Astrocyte (in vitro differentiated cells and primary cell): ENCODE measurements around the gene GRID2.

ENCODE experiments used
- EZH2 ChIP-seq: IDR thresholded peaks from 2 replicates; pipeline ENCODE4 v1.6.1; 2012; ENCODE audit warnings: mild to moderate bottlenecking, low read length, inconsistent platforms; ENCODE audit not compliant: insufficient read depth
- TF ChIP-seq, protein P1 (sequence below): IDR thresholded peaks from 2 replicates; pipeline ENCODE4 v1.5.1; 2011; ENCODE audit warnings: low read depth, mild to moderate bottlenecking, inconsistent platforms, low read length, moderate library complexity; ENCODE audit not compliant: insufficient read depth

DNA sequence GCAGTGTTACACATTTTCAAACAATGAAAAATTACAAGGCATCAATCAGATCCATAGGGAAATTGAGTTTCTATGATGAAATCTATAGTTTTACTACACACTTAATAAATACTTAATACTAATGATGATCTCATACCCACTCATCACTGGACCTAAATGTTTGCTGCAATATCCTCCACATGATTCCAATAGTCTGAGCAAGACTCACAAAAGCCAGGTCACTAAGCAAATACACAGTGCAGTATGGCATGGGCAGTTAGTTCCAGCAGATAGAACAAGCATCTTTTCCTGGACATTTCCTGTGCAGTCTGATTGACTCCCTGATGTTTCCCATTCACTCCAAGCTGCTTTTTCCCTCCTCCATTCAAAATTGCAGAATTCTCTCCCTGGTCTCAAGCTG, 1415.8 kb downstream of the GRID2 start:
- TF ChIP-seq, protein P1, sequence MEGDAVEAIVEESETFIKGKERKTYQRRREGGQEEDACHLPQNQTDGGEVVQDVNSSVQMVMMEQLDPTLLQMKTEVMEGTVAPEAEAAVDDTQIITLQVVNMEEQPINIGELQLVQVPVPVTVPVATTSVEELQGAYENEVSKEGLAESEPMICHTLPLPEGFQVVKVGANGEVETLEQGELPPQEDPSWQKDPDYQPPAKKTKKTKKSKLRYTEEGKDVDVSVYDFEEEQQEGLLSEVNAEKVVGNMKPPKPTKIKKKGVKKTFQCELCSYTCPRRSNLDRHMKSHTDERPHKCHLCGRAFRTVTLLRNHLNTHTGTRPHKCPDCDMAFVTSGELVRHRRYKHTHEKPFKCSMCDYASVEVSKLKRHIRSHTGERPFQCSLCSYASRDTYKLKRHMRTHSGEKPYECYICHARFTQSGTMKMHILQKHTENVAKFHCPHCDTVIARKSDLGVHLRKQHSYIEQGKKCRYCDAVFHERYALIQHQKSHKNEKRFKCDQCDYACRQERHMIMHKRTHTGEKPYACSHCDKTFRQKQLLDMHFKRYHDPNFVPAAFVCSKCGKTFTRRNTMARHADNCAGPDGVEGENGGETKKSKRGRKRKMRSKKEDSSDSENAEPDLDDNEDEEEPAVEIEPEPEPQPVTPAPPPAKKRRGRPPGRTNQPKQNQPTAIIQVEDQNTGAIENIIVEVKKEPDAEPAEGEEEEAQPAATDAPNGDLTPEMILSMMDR = no peak
- no peak for TF ChIP-seq EZH2
